Measurements from ENCODE around the gene KIF6. TPM values are rescaled to one million over a fixed set of nuclear protein-coding genes. Genes with fewer than 3 reads are reported as not detected.

KIF6 gene
- polyA plus RNA-seq, 2 of the 4 experiments (the other 2 are of a cell fraction) = 0.05 to 0.39 TPM

- TF ChIP-seq CBX2 (IDR thresholded peaks at IDR 0.05; ENCODE audit: borderline replicate concordance, low read depth) = no peak
- TF ChIP-seq TP53 (CRISPR knock-in tag; IDR thresholded peaks at IDR 0.05) = no peak
- no peak for TF ChIP-seq REST (IDR thresholded peaks at IDR 0.05)
- TF ChIP-seq NPAS2 (CRISPR knock-in tag; IDR thresholded peaks at IDR 0.05; ENCODE audit: borderline replicate concordance) = no peak
- no peak for TF ChIP-seq CTCF (IDR thresholded peaks at IDR 0.05)
- TF ChIP-seq HMGXB4 (CRISPR knock-in tag; IDR thresholded peaks at IDR 0.05; ENCODE audit: borderline replicate concordance) = no peak
- TF ChIP-seq ZC3H11A (IDR thresholded peaks at IDR 0.05) = no peak
- no peak for TF ChIP-seq BCL3 (IDR thresholded peaks at IDR 0.05)
- no peak for TF ChIP-seq ESRRA (IDR thresholded peaks at IDR 0.05; ENCODE audit: borderline replicate concordance, low read length)
- FAIRE-seq (no peak), DNase-seq (ENCODE audit: low read depth in 1 of 2, low spot score in 1 of 2) (no peak), ATAC-seq (no peak)
- Histone ChIP-seq H3K9me3 (no peaks in the 10 kb centered on the region), H3K4me1 (no peaks in the 10 kb centered on the region), H3K4me3 (no peak overlapping the region), H3K27ac (no peak overlapping the region), H3K4me2 (no peak overlapping the region)
- ChIA-PET CTCF (no interaction called here), POLR2A (no interaction called here)
These were observed 231.4 kb downstream of the KIF6 start for GRCh38 chr6:39493777-39494176.

GRCh38 chr6:39493174-39493573, 232.0 kb downstream of the KIF6 start:
- TF ChIP-seq TFCP2L1 (CRISPR knock-in tag; IDR thresholded peaks at IDR 0.05) (no peak), USF2 (IDR thresholded peaks at IDR 0.05) (no peak), RAD21 (conservative IDR thresholded peaks at IDR 0.05 in 1 of 2, IDR thresholded peaks at IDR 0.05 in 1 of 2) (no peak), EHF (CRISPR knock-in tag; IDR thresholded peaks at IDR 0.05) (no peak), RFX5 (IDR thresholded peaks at IDR 0.05) (no peak), NPAS2 (CRISPR knock-in tag; IDR thresholded peaks at IDR 0.05; ENCODE audit: borderline replicate concordance) (no peak), HDAC2 (IDR thresholded peaks at IDR 0.05) (no peak), ZC3H11A (IDR thresholded peaks at IDR 0.05) (no peak), JUN (IDR thresholded peaks at IDR 0.05) (no peak), ZNF302 (CRISPR knock-in tag; IDR thresholded peaks at IDR 0.05) (no peak), CBX2 (IDR thresholded peaks at IDR 0.05; ENCODE audit: borderline replicate concordance, low read depth) (no peak), POLR2A (IDR thresholded peaks at IDR 0.05; ENCODE audit: low read length) (no peak), HOXB13 (CRISPR knock-in tag; IDR thresholded peaks at IDR 0.05; ENCODE audit: low read depth) (no peak), ZSCAN20 (CRISPR knock-in tag; IDR thresholded peaks at IDR 0.05) (no peak), MAFK (IDR thresholded peaks at IDR 0.05; ENCODE audit: partially characterized antibody) (no peak)
- Histone ChIP-seq H3K9me3 (no peaks in the 10 kb centered on the region), H3K4me1 (no peaks in the 10 kb centered on the region), H3K4me2 (no peak overlapping the region), H3K4me3 (no peak overlapping the region), H3K27ac (no peak overlapping the region)
- POLR2A ChIA-PET = no interaction called here
- ATAC-seq = no peak
- no peak for FAIRE-seq
- DNase-seq (ENCODE audit: low read depth in 1 of 2, low spot score in 1 of 2) = no peak
- CTCF ChIA-PET = no interaction called here

Measured in A549 (cell line).